Activated CD8-positive, alpha-beta T cell treated with anti-CD3 and anti-CD28 coated beads for 36 hours (primary cell): ENCODE results near the gene PRADC1. TPM values are rescaled to one million over a fixed set of nuclear protein-coding genes. Genes with fewer than 3 reads are reported as not detected.

Source experiments
- ATAC-seq: fragments of 200-7000 bp; cut with Tn5 transposase; one replicate; pipeline ENCODE4 v1.10.0; 2021; ENCODE audit warnings: mild to moderate bottlenecking, moderate library complexity
- CTCF ChIA-PET: fragments of 350-600 bp; sonication (Branson Sonifier 250); formaldehyde crosslinking; loops from one replicate; lab custom pipeline; 2021; ENCODE audit warnings: antibody characterized with exemption; lab: Charles Lee
- POLR2A ChIA-PET: fragments of 350-600 bp; sonication (Branson Sonifier 250); formaldehyde crosslinking; loops from one replicate; lab custom pipeline; 2021; ENCODE audit warnings: antibody characterized with exemption; lab: Charles Lee
- DNase-seq: peaks from one replicate; pipeline ENCODE4 v3.0.0-alpha.2; 2020
- H3K27ac Mint-ChIP-seq: one replicate; pipeline ENCODE4 v1.8.0; 2021; ENCODE audit warnings: mild to moderate bottlenecking, mixed read lengths
- H3K27me3 Mint-ChIP-seq: one replicate; pipeline ENCODE4 v1.8.0; 2021; ENCODE audit warnings: mixed read lengths
- H3K36me3 Mint-ChIP-seq: one replicate; pipeline ENCODE4 v1.8.0; 2021; ENCODE audit warnings: low read depth, mixed read lengths
- H3K4me1 Mint-ChIP-seq: one replicate; pipeline ENCODE4 v1.8.0; 2021; ENCODE audit warnings: low read depth, mixed read lengths
- H3K4me3 Mint-ChIP-seq: one replicate; pipeline ENCODE4 v1.8.0; 2021; ENCODE audit warnings: mild to moderate bottlenecking, moderate library complexity, mixed read lengths
- H3K9me3 Mint-ChIP-seq: one replicate; pipeline ENCODE4 v1.8.0; 2021; ENCODE audit warnings: mixed read lengths
- intact Hi-C: fragments of 100-400 bp; cut with micrococcal nuclease; formaldehyde crosslinking; loops from one replicate; pipeline ENCODE4 v1.10.0; 2022
- total RNA-seq, 2 experiments: library from RNA; stranded (reverse); gene quantifications; one replicate each; pipeline ENCODE4 v1.2.3, GENCODE V29; 2021
- TF ChIP-seq, protein P1 (sequence below): fragments of 200-600 bp; IDR thresholded peaks from one replicate; pipeline ENCODE4 v1.8.0; 2022; ENCODE audit warnings: antibody characterized with exemption, mild to moderate bottlenecking

The PRADC1 gene
- total RNA-seq, 2 experiments from 2014 or later: 12.4 to 16.2 TPM

DNA sequence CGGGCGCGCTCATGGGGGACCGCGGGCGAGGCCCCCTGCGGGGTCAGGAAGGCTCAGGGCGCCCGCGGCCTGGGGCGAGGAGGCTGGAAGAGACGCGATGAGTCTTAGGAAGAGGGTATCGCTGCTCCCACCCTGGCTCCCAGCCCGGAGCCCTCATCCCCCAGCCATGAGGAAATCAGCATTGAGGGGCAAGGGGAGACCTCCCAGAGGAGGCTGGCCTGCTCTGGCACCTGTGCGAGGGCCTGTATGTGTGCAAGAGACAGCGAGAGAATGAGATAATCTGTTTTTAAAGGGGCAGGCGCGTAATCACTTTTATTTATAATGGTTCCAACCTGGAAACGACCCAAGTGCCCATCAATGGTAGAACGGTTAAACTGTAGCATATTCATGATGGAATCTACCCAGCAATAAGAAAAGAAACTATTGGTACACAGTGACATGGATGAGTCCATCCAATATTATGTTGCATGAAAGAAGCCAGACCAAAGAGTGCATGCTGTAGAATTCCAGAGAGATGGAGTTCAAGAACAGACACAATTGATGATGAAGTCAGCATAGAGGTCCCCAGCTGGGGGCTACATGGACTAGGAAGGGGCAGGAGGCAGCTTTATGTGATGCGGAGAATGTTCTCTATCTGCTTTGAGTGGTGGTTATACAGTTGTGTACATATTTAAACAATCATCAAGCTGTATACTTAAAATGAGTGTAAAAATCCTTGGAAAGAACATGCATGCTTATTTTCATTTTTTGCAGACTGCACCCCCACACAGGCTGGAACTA, 36.8 kb upstream of the PRADC1 start:
- no peaks in the 10 kb centered on the region for H3K9me3 Mint-ChIP-seq
- ChIA-PET POLR2A (no interaction called here), CTCF (interaction anchor here (0.9 kb wide), 1 partner anchor 57 kb away, joined by 3 read pairs; no protein-coding TSS in a partner anchor)
- H3K4me3 Mint-ChIP-seq: no peak overlapping the region
- ATAC-seq (peak; percentile 7), DNase-seq (no peak)
- intact Hi-C loops: no loop called here
- H3K27me3 Mint-ChIP-seq: no peaks in the 10 kb centered on the region
- H3K27ac Mint-ChIP-seq: no peak overlapping the region
- peaks cover 26% of the 10 kb centered on the region for H3K4me1 Mint-ChIP-seq
- peaks cover 31% of the 10 kb centered on the region for H3K36me3 Mint-ChIP-seq
- TF ChIP-seq, protein P1, sequence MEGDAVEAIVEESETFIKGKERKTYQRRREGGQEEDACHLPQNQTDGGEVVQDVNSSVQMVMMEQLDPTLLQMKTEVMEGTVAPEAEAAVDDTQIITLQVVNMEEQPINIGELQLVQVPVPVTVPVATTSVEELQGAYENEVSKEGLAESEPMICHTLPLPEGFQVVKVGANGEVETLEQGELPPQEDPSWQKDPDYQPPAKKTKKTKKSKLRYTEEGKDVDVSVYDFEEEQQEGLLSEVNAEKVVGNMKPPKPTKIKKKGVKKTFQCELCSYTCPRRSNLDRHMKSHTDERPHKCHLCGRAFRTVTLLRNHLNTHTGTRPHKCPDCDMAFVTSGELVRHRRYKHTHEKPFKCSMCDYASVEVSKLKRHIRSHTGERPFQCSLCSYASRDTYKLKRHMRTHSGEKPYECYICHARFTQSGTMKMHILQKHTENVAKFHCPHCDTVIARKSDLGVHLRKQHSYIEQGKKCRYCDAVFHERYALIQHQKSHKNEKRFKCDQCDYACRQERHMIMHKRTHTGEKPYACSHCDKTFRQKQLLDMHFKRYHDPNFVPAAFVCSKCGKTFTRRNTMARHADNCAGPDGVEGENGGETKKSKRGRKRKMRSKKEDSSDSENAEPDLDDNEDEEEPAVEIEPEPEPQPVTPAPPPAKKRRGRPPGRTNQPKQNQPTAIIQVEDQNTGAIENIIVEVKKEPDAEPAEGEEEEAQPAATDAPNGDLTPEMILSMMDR: no peak

DNA sequence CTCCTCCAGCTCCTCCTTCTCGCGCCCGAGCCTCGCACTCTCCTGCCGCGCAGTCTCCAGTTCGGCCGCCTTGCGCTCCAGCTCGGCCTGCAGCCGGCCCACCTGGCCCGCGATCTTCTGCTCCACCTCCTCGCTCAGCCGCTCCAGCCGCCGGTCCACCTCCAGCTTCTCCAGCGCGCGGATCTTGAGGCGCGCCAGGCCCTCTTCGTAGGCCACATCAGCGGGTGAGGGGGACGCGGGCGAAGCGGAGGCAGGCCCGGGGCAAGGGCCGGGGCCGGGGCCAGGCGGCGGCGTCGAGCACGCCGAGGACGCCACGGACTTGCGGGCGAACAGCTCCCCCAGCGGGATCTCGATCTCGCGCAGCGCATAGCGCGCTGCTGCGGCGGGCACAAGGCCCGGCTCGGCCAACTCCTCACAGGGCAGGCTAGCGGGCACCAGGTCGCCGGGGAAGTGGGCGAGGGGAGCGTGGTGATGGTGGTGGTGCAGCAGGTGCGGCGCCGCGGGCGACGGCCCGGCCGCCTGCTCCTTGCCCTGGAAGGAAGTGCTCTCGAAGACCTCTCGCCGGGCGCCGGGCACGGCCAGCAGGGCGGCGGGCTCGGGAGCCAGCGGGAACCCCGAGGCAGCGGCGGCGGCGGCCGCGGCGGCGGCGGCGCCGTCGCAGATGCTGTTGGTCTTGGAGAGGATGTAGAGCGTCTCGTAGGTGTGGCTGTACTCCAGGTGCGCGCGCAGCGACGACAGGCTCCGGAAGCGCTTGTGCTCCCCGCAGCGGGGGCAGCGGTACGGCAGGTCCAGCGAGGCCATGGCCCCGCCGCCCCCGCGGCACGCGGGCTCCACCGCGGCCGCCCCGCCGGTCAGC, 36.0 kb upstream of the PRADC1 start:
- ChIA-PET CTCF (interaction anchor here (0.6 to 1.7 kb wide), 6 partner anchors 10 to 56 kb away, joined by 3 to 9 read pairs (median 3); partner anchors contain the start of genes EGR4 and SMYD5), POLR2A (interaction anchor here (1.0 to 1.9 kb wide), 9 partner anchors 8 to 35 kb away, joined by 3 to 12 read pairs (median 4); partner anchors contain the start of gene CCT7)
- peak overlapping the region; percentile 28 for H3K4me3 Mint-ChIP-seq
- intact Hi-C loops: no loop called here
- ATAC-seq (peak; percentile 96), DNase-seq (peak; percentile 84)
- no peak overlapping the region for H3K27ac Mint-ChIP-seq
- no peaks in the 10 kb centered on the region for H3K9me3 Mint-ChIP-seq
- H3K4me1 Mint-ChIP-seq: peaks cover 26% of the 10 kb centered on the region
- TF ChIP-seq, protein P1: no peak
- peaks cover 32% of the 10 kb centered on the region for H3K36me3 Mint-ChIP-seq
- H3K27me3 Mint-ChIP-seq: no peaks in the 10 kb centered on the region

GRCh38 chr2:73268366-73268829, 35.4 kb upstream of the PRADC1 start:
- Mint-ChIP-seq H3K4me1 (peaks cover 26% of the 10 kb centered on the region), H3K27ac (no peak overlapping the region), H3K9me3 (no peaks in the 10 kb centered on the region), H3K36me3 (peaks cover 31% of the 10 kb centered on the region), H3K27me3 (no peaks in the 10 kb centered on the region), H3K4me3 (peak overlapping the region; percentile 11)
- DNase-seq (no peak), ATAC-seq (no peak)
- TF ChIP-seq, protein P1: no peak
- intact Hi-C loops: no loop called here
- POLR2A ChIA-PET: interaction anchor here (0.9 to 1.9 kb wide), 10 partner anchors 8 to 34 kb away, joined by 3 to 12 read pairs (median 4); partner anchors contain the start of gene CCT7
- CTCF ChIA-PET: interaction anchor here (0.6 to 1.7 kb wide), 8 partner anchors 10 to 56 kb away, joined by 3 to 9 read pairs (median 3); partner anchors contain the start of genes EGR4 and SMYD5

DNA sequence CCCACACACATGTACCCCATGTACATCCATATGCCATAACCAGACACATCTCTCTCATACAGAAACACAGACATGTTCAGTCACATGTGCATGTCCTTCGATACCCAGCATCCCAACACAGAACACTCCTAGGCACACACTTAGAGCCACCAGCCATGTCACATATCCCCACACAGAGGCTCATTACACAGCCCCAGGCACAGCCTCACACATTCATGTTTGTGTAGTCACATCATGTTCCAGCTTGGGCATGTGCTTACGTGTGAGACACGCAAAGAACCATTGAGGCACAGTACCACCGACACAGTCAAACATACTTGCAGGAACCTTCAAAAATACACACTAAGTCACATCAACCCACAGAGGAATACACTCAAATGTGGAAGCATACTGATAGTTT, 34.0 kb upstream of the PRADC1 start:
- H3K27ac Mint-ChIP-seq: no peak overlapping the region
- H3K36me3 Mint-ChIP-seq: peaks cover 36% of the 10 kb centered on the region
- H3K27me3 Mint-ChIP-seq: no peaks in the 10 kb centered on the region
- ChIA-PET POLR2A (interaction anchor here (1.9 kb wide), 1 partner anchor 12 kb away, joined by 7 read pairs; no protein-coding TSS in a partner anchor), CTCF (interaction anchor here (1.2 kb wide), 1 partner anchor 10 kb away, joined by 3 read pairs; no protein-coding TSS in a partner anchor)
- peaks cover 26% of the 10 kb centered on the region for H3K4me1 Mint-ChIP-seq
- intact Hi-C loops: no loop called here
- TF ChIP-seq, protein P1: no peak
- no peaks in the 10 kb centered on the region for H3K9me3 Mint-ChIP-seq
- DNase-seq: no peak
- no peak overlapping the region for H3K4me3 Mint-ChIP-seq
- no peak for ATAC-seq
